DMS53 treated with DMSO at 0.1 percent for 48 hours (cell line): ENCODE measurements around the gene SLC2A1.

Source experiments
- DNase-seq: peaks from one replicate; lab custom pipeline; 2025; ENCODE audit not compliant: unreplicated experiment; lab: John Stamatoyannopoulos, UW

Gene SLC2A1

DNA sequence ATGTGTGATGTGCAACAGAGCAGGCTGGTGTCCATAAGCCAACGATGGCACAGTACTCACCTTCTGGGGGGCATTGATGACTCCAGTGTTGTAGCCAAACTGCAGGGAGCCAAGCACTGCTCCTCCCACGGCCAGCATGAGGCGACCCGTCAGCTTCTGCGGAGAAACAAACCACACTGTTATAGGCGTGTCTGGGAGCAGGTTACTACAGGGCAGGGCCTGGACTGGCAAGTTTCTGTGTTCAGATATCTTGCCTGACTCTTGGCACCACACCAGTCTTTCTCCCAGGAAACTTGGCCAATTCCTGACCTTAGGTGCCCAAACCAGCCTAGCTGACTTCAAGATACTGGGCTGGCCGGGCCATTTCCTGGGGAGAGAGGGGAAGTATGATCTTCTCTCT is 15.5 kb downstream of the SLC2A1 start:
- no peak for DNase-seq

DNA sequence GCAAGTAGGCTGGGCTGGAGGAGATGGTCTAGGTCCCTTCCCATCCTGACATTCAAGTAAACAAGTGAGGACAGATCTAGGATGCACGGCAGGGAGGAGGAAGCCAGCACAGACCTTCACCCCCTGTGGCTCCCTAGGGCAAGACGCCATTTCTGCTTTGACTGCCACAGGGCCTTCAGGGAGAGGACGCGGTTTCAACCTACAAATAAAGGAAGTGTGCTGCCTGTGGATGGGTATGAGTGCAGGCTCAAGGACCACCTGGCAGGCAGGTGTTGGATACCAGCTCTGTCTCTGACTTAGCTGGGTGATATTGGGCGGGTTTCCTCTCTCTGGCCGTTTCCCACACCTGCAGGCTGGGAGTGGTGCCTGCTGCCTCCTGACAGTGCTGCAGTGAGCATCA is 16.2 kb downstream of the SLC2A1 start:
- no peak for DNase-seq

DNA sequence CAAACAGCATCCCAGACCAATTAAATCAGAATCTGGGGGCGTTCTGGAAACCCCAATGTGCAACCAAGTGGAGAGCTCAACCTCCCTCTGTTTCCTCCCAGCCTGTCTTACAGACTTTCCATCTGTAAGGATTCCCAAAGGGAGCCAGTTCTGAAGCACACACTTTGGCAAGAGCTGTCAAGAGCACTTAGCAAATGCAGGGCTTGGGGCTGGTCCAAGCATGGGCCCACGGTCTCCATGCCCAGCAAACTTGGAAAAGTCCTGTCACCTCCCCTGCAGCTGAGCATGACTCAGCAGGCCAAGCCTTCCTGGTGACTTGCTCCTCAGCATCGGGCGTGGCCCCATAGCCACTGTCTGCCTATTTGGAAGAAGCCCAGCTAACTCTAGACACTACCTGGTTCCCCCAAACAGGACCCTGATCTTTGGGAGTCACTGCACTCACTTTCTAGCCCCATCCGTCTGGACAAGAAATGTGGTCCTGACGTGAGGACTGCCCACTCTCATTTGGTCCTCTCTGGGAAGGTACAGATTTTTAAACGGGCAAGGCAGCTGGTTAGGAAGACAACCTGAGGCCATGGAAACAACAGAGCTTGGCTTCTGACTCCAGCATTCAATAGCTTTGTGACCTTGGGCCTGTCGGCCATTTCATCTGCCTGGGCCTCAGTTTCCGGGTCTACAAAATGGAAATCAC is 16.9 kb downstream of the SLC2A1 start:
- no peak for DNase-seq

GRCh38 chr1:42940851-42941639 is 17.6 kb downstream of the SLC2A1 start:
- no peak for DNase-seq

DNA sequence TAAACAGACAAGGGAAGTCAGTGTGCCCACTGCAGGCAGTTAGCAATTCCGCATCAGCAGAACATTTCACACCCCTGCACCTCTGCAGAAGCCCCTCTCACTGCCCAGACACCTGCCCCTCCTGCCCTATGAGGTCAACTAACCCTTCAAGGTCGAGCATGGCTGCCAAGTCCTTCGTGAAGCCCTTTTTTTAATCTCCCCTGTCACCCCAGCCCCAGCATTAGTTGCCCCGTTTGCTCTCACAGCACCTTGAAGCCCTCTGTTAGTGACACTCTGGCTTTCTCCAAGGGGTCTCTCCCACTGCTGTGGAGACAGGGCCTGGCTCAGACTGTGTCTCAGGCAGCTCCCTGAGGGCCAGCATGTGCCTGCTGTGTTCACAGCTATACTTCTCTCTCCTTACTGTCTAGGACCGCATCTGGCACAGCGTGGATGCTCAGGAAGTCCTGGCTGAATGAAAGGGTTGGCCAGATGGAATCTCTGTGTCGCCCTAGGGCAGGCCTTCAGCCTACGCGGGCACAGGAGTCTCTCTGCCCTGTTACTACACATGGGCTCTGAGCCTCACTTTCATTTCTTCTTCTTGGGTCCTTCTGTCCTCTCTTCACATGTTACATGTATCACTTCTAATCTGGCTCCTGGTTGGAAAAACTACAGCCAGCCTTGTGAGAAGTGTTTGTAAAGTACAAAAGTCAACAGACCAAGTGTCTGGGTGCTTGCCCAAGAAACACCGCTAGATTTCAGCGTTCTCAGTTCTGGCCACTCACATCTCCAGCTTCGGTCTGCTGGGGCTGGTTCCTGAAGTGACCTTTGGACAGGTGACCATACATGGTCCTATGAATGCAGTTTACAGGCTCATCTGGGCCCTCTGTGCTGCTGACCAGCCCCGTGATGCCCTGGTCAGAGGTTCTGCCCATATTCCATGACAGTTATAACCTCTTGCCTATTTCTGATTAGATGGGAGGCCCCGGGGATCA is 19.7 kb downstream of the SLC2A1 start:
- peak; percentile 27 for DNase-seq

DNA sequence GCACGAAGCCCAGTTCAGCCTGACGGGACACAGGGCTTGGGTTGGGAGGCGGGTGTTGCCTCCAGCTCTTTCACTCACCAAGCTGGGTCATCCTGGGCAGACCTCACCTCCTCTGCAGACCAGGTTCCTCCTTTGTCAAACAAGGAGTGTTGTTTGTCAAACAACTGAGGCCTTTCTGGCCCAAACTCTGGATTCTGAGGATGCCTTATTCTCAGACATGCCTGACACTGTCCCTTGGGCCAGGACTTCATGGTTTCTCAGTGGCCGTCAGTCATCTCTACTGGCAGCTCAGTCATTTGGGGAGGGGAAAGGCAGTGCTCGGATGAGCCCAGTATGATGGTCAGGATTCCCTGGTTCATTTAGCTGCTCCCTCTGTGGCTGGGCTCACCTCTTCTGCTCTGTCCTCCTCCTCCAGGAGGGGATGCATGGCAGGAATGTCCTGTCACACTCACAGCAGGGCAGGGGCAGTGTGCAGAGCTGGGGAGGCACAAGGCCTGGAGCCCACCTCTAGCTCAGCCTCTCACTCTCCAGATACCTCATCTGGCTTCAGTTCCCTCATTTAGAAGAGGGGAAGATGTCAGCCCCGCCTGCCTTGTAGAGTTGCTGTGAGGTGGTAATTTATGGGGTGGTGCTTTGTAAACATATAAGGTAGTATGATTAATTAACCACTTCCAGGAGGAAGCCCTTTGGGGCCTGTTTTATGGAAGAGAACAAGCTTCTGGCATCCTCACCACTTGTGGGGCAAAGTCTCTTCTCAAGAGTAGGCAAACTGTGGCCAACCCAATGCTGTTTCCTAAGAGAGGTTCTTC is 20.6 kb downstream of the SLC2A1 start:
- DNase-seq, result no peak

DNA sequence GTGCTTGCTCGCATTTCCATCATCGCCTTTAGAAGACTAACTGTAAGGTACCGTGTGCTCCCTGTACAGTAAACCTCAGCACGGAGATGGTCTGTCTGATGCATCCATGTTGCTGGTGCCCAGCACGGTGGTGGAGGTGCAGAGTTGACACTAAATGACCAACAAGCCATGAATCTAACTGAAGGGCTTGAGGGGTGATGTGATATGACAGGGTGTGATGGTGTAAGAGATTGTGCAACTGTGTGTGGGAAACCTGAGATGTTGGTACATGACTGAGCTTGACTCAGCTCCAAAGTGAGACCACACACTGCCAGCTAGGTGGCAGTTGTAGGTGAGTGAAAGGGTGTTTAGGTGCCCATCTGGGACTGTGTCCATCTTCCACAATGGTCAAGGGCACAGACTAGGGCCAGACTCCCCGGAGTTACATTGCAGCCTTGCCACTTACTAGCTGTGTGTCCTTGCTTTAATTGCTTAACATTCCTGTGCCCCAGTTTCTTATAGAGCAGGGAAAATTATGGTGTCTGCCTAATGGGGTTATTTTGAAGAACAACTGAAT is 21.4 kb downstream of the SLC2A1 start:
- no peak for DNase-seq

DNA sequence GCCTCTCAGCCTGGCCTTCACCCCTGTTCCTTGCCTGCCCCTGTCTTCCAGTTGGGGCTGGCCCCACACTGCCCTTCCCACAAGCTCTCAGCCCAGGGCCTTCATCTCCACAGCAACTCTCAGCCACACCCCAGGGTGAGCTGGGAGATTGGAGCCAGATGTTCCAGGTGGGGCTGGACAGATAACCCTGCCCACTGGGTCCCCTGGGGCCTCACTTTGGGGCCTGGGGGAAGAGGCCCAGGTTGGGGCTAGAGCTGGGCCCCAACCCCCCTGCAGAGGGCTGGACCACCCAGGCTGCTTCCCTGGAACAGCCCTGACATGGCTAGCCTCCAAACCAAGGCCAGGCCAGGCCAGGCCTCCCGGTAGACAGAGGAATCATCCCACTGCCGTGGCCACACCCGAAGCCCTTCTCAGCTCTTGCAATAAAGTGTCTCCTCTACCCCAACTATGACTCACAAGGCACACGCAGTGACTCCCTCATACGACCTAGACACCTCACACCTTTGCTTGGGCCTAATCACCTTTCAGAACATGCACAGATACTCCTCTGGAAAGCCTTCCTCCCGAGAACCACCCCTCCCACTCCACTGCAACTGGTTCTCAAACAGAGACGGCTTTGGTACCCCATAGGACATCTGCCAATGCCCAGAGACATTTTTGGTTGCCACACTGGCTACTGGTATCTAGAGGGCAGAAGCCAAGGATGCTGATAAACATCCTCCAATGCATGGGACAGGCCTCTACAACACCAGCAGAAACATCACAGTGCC is 22.2 kb downstream of the SLC2A1 start:
- no peak for DNase-seq

GRCh38 chr1:42935971-42936308 is 22.7 kb downstream of the SLC2A1 start:
- DNase-seq, result no peak

GRCh38 chr1:42935313-42935895 is 23.3 kb downstream of the SLC2A1 start:
- DNase-seq, result no peak

- no peak for DNase-seq
These were observed 23.9 kb downstream of the SLC2A1 start for GRCh38 chr1:42934541-42935312.

- DNase-seq, result no peak
These were observed 24.8 kb downstream of the SLC2A1 start for GRCh38 chr1:42933610-42934491.

- no peak for DNase-seq
These were observed 25.5 kb downstream of the SLC2A1 start for GRCh38 chr1:42933060-42933586.

GRCh38 chr1:42932442-42932941 is 26.2 kb downstream of the SLC2A1 start:
- no peak for DNase-seq

DNA sequence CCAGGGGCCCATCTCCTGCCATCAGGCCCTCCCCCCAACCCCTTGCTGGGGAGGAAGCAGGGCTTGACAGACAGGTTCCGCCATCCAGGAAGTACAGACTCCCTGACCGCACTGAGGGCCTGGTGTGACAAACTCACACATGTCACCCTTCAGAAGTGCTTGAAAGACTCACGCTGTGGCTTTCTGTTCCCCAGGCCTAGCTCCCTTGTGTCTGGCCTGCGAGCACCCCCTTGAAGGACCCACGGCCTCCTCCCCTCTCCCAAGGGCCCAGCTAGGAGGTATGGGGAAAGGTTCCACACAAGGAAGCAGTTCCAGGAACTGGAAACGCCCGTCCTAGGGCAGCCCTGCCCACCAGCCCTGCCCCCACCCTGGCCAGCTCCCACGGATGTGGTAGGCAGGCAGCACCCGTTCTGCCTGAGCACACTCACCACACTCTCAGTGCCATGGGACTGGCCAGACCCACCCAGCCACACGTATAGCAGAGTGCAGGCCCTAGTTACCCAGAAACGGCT is 26.7 kb downstream of the SLC2A1 start:
- DNase-seq, result peak; percentile 56

DNA sequence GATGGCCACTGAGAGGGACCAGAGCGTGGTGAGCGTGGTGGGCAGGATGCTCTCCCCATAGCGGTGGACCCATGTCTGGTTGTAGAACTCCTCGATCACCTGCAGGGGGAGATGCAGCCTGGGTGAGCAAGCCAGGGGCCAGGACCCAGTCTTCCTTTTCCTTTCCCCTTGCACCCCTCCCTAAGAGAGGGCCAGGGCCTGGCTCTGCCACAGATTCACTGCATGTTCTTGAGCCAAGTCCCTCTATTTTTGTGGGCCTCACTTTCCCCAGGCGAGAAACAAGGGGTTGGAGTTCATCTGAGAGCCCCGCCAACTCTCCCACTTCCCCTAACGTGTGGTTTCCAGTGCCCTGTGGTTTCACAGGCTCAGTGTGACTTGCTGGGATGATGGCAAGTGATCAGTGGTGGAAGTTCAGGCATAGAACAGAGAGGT is 27.5 kb downstream of the SLC2A1 start:
- peak; percentile 8 for DNase-seq
